WTC11 (cell line): ENCODE results near the gene CELF4. TPM values are rescaled to one million over a fixed set of nuclear protein-coding genes. Genes with fewer than 3 reads are reported as not detected.

ENCODE experiments used
- ATAC-seq: fragments of 200-7000 bp; cut with Tn5 transposase; 2 replicates; pipeline ENCODE4 v1.10.0; 2021; ENCODE audit warnings: mild to moderate bottlenecking, moderate library complexity
- CTCF ChIA-PET: fragments of 300-600 bp; sonication (Branson Sonifier 250); formaldehyde crosslinking; loops from one replicate; lab custom pipeline; 2021; ENCODE audit warnings: antibody characterized with exemption; lab: Charles Lee
- POLR2A ChIA-PET: fragments of 350-600 bp; sonication (Branson Sonifier 250); formaldehyde crosslinking; loops from one replicate; lab custom pipeline; 2021; ENCODE audit warnings: antibody characterized with exemption; lab: Charles Lee
- DNase-seq: peaks from one replicate; pipeline ENCODE4 v3.0.0; 2021; ENCODE audit warnings: low spot score
- H3K27ac Mint-ChIP-seq: 2 replicates; pipeline ENCODE4 v1.8.0; 2021; ENCODE audit warnings: mixed read lengths
- H3K27me3 Mint-ChIP-seq: 2 replicates; pipeline ENCODE4 v1.8.0; 2021; ENCODE audit warnings: low read depth, mild to moderate bottlenecking, moderate library complexity, mixed read lengths
- H3K36me3 Mint-ChIP-seq: 2 replicates; pipeline ENCODE4 v1.8.0; 2021; ENCODE audit warnings: mixed read lengths
- H3K4me1 Mint-ChIP-seq: 2 replicates; pipeline ENCODE4 v1.8.0; 2022; ENCODE audit warnings: mixed read lengths
- H3K4me3 Mint-ChIP-seq: 2 replicates; pipeline ENCODE4 v1.8.0; 2021; ENCODE audit warnings: mild to moderate bottlenecking, moderate library complexity, mixed read lengths
- H3K9me3 Mint-ChIP-seq: 2 replicates; pipeline ENCODE4 v1.8.0; 2021; ENCODE audit warnings: mixed read lengths
- AFF4 ChIP-seq: sonication (generic); formaldehyde crosslinking; IDR thresholded peaks from 2 replicates; pipeline ENCODE4 v1.8.1; 2023; ENCODE audit warnings: mild to moderate bottlenecking, missing genetic modification reagents, borderline replicate concordance
- CBFB ChIP-seq: sonication (generic); formaldehyde crosslinking; IDR thresholded peaks from 2 replicates; pipeline ENCODE4 v1.8.1; 2022; ENCODE audit warnings: mild to moderate bottlenecking, low read depth, missing genetic modification reagents
- CREB1 ChIP-seq: sonication (generic); formaldehyde crosslinking; IDR thresholded peaks from 2 replicates; pipeline ENCODE4 v1.8.0; 2023; ENCODE audit warnings: mild to moderate bottlenecking, missing genetic modification reagents
- CTCF ChIP-seq: fragments of 200-600 bp; IDR thresholded peaks from 2 replicates; pipeline ENCODE4 v1.8.0; 2022; ENCODE audit warnings: antibody characterized with exemption
- E2F1 ChIP-seq: sonication (generic); formaldehyde crosslinking; IDR thresholded peaks from 2 replicates; pipeline ENCODE4 v1.8.0; 2022; ENCODE audit warnings: mild to moderate bottlenecking, missing genetic modification reagents
- E2F4 ChIP-seq: sonication (generic); formaldehyde crosslinking; IDR thresholded peaks from 2 replicates; pipeline ENCODE4 v1.8.1; 2022; ENCODE audit warnings: low read depth, mild to moderate bottlenecking, moderate library complexity, missing genetic modification reagents, borderline replicate concordance
- ELF4 ChIP-seq: sonication (generic); formaldehyde crosslinking; IDR thresholded peaks from 2 replicates; pipeline ENCODE4 v1.8.1; 2022; ENCODE audit warnings: low read depth, mild to moderate bottlenecking, moderate library complexity, missing genetic modification reagents
- ERG ChIP-seq: fragments of 250-450 bp; sonication (Bioruptor Pico); IDR thresholded peaks from 2 replicates; pipeline ENCODE4 v1.8.0; 2021; ENCODE audit warnings: mild to moderate bottlenecking
- GABPB1 ChIP-seq: sonication (generic); formaldehyde crosslinking; IDR thresholded peaks from 2 replicates; pipeline ENCODE4 v1.8.1; 2023; ENCODE audit warnings: mild to moderate bottlenecking, missing genetic modification reagents
- MAX ChIP-seq: sonication (generic); formaldehyde crosslinking; IDR thresholded peaks from 2 replicates; pipeline ENCODE4 v1.8.0; 2022; ENCODE audit warnings: mild to moderate bottlenecking, missing genetic modification reagents
- NFATC4 ChIP-seq: fragments of 250-450 bp; sonication (Bioruptor Pico); IDR thresholded peaks from 2 replicates; pipeline ENCODE4 v1.9.0; 2021; ENCODE audit warnings: mild to moderate bottlenecking
- PREB ChIP-seq: sonication (generic); formaldehyde crosslinking; IDR thresholded peaks from 2 replicates; pipeline ENCODE4 v1.8.1; 2022; ENCODE audit warnings: mild to moderate bottlenecking, missing genetic modification reagents, moderate library complexity, borderline replicate concordance
- SMAD3 ChIP-seq: sonication (generic); formaldehyde crosslinking; IDR thresholded peaks from 2 replicates; pipeline ENCODE4 v1.8.0; 2022; ENCODE audit warnings: missing genetic modification reagents, mild to moderate bottlenecking, borderline replicate concordance
- TEAD1 ChIP-seq: sonication (generic); formaldehyde crosslinking; IDR thresholded peaks from 2 replicates; pipeline ENCODE4 v1.8.0; 2022; ENCODE audit warnings: mild to moderate bottlenecking, missing genetic modification reagents
- ZNF121 ChIP-seq: sonication (generic); formaldehyde crosslinking; IDR thresholded peaks from 2 replicates; pipeline ENCODE4 v1.8.0; 2023; ENCODE audit warnings: missing genetic modification reagents
- ZNF138 ChIP-seq: sonication (generic); formaldehyde crosslinking; conservative IDR thresholded peaks from 2 replicates; pipeline ENCODE4 v1.8.1; 2022; ENCODE audit warnings: mild to moderate bottlenecking, moderate library complexity, missing genetic modification reagents
- ZNF281 ChIP-seq: sonication (generic); formaldehyde crosslinking; IDR thresholded peaks from 2 replicates; pipeline ENCODE4 v1.8.0; 2023; ENCODE audit warnings: mild to moderate bottlenecking, missing genetic modification reagents
- total RNA-seq: library from RNA; stranded (reverse); gene quantifications from 3 replicates; pipeline ENCODE4 v1.2.3, GENCODE V29; 2021

The CELF4 gene
- total RNA-seq, 1 experiment from 2014 or later: 2.9 TPM

- TF ChIP-seq E2F4: no peak
- TF ChIP-seq ERG: no peak
- no peak for TF ChIP-seq SMAD3
- TF ChIP-seq GABPB1 (CRISPR knock-in tag): no peak
- no peak for TF ChIP-seq E2F1 (CRISPR knock-in tag)
- no peak for TF ChIP-seq PREB
- TF ChIP-seq ZNF138 (CRISPR knock-in tag): no peak
- TF ChIP-seq TEAD1: no peak
- no peak for TF ChIP-seq CBFB
- TF ChIP-seq ZNF121: no peak
- TF ChIP-seq MAX: no peak
- TF ChIP-seq AFF4 (CRISPR knock-in tag): no peak
- no peak for TF ChIP-seq CREB1
- no peak for TF ChIP-seq CTCF
- no peak for TF ChIP-seq ZNF281 (CRISPR knock-in tag)
- TF ChIP-seq NFATC4 (CRISPR knock-in tag): no peak
- TF ChIP-seq ELF4: no peak
- Mint-ChIP-seq H3K4me1 (peaks cover 5% of the 10 kb centered on the region), H3K9me3 (no peaks in the 10 kb centered on the region), H3K27ac (no peak overlapping the region), H3K36me3 (no peaks in the 10 kb centered on the region), H3K27me3 (peaks cover 4% of the 10 kb centered on the region; the same call in 1 of the 2 replicates), H3K4me3 (no peak overlapping the region)
- CTCF ChIA-PET: interaction anchor here (1.5 to 5.7 kb wide), 2 partner anchors 11 to 390 kb away, joined by 3 to 26 read pairs; no protein-coding TSS in a partner anchor
- POLR2A ChIA-PET: no interaction called here
- ATAC-seq (no peak), DNase-seq (no peak)
These were observed 232.8 kb downstream of the CELF4 start for GRCh38 chr18:37332628-37333420.
